Stomach (tissue), 4 donors: ENCODE data around the gene SLC6A17.

Source experiments
- POLR2A ChIP-seq, 4 donors: fragments of 450-650 bp; IDR thresholded peaks; one replicate each; pipeline ENCODE4 v1.6.1; 2016; ENCODE audit warnings: antibody characterized with exemption in 4 of 4, control low read depth in 2 of 4, mild to moderate bottlenecking in 1 of 4, moderate library complexity in 1 of 4
- POLR2AphosphoS5 ChIP-seq, 3 donors: sonication (generic); formaldehyde crosslinking; IDR thresholded peaks; one replicate each; pipeline ENCODE4 v1.6.1; 2016; ENCODE audit warnings: antibody characterized with exemption in 3 of 3
- TF ChIP-seq, protein P1 (sequence below), 7 experiments: fragments of 450-650 bp in 4 of 7; fragments of 200-600 bp in 3 of 7; sonication (generic) in 3 of 7; IDR thresholded peaks; one replicate each; pipeline ENCODE4 v1.5.1; 2016 to 2019; ENCODE audit warnings: antibody characterized with exemption in 7 of 7, control low read depth in 2 of 7, mild to moderate bottlenecking in 1 of 7

DNA sequence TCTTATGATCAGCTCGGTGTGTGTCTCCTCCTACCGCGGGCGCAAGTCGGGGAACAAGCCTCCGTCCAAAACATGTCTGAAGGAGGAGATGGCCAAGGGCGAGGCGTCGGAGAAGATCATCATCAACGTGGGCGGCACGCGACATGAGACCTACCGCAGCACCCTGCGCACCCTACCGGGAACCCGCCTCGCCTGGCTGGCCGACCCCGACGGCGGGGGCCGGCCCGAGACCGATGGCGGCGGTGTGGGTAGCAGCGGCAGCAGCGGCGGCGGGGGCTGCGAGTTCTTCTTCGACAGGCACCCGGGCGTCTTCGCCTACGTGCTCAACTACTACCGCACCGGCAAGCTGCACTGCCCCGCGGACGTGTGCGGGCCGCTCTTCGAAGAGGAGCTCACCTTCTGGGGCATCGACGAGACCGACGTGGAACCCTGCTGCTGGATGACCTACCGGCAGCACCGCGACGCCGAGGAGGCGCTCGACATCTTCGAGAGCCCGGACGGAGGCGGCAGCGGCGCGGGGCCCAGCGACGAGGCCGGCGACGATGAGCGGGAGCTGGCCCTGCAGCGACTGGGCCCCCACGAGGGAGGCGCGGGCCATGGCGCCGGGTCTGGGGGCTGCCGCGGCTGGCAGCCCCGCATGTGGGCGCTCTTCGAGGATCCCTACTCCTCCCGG is 61.3 kb downstream of the SLC6A17 start:
- TF ChIP-seq, protein P1, sequence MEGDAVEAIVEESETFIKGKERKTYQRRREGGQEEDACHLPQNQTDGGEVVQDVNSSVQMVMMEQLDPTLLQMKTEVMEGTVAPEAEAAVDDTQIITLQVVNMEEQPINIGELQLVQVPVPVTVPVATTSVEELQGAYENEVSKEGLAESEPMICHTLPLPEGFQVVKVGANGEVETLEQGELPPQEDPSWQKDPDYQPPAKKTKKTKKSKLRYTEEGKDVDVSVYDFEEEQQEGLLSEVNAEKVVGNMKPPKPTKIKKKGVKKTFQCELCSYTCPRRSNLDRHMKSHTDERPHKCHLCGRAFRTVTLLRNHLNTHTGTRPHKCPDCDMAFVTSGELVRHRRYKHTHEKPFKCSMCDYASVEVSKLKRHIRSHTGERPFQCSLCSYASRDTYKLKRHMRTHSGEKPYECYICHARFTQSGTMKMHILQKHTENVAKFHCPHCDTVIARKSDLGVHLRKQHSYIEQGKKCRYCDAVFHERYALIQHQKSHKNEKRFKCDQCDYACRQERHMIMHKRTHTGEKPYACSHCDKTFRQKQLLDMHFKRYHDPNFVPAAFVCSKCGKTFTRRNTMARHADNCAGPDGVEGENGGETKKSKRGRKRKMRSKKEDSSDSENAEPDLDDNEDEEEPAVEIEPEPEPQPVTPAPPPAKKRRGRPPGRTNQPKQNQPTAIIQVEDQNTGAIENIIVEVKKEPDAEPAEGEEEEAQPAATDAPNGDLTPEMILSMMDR (IDR thresholded peaks at IDR 0.05), result no peak
- TF ChIP-seq POLR2A (IDR thresholded peaks at IDR 0.05), result no peak
- no peak for TF ChIP-seq POLR2AphosphoS5 (IDR thresholded peaks at IDR 0.05)
